ENCODE results near the gene WDFY1.

Gene WDFY1

GRCh38 chr2:223835701-223836532 lies 109.2 kb downstream of the WDFY1 start:
- DNase-seq (ENCODE audit: low read depth) = peak; percentile 80
- peak overlapping the region; percentile 69 for H3K4me3 ChIP-seq (ENCODE audit: low read depth, low read length)
- TF ChIP-seq CTCF (IDR thresholded peaks at IDR 0.05; ENCODE audit: low read depth, low read length, missing control alignments) = no peak

GRCh38 chr2:223834431-223834830 lies 110.7 kb downstream of the WDFY1 start:
- no peak for TF ChIP-seq CTCF (IDR thresholded peaks at IDR 0.05; ENCODE audit: low read depth, low read length, missing control alignments)
- no peak overlapping the region for H3K4me3 ChIP-seq (ENCODE audit: low read depth, low read length)
- DNase-seq (ENCODE audit: low read depth) = no peak

DNA sequence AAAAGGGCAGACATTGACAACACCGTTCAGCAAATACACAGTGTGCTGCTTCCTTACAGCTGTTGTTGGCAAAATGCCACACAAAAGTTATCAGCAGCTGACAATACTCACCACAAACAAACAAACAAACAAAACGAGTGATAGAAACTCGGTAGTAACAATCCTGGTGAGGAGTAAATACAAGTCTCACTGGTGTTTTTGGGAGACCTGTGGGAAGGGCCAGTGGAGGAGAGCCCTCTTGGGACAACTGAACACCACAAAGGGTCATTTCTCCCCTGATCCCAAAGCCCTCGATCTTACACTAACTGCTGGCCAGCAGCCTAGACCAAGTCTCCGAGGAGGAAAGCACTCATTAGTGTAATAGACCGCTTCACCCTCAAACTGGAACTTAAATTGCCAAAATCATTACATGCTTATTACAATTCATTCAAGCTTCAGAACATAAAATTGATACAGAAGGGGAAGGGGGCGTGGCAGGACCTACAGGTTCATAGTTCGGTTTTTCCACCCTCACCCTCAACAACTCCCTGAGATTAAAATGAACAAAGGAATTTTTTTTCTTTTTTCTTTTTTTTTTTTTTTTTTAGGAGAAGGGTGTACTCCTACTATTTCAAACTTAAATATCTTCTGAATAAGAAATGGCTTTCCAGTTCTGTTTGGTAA lies 112.8 kb downstream of the WDFY1 start:
- H3K4me3 ChIP-seq (ENCODE audit: low read depth, low read length) = no peak overlapping the region
- no peak for DNase-seq (ENCODE audit: low read depth)
- no peak for TF ChIP-seq CTCF (IDR thresholded peaks at IDR 0.05; ENCODE audit: low read depth, low read length, missing control alignments)

- no peak for TF ChIP-seq CTCF (IDR thresholded peaks at IDR 0.05; ENCODE audit: low read depth, low read length, missing control alignments)
- DNase-seq (ENCODE audit: low read depth) = no peak
Observed at GRCh38 chr2:223829128-223829527, 116.0 kb downstream of the WDFY1 start.

DNA sequence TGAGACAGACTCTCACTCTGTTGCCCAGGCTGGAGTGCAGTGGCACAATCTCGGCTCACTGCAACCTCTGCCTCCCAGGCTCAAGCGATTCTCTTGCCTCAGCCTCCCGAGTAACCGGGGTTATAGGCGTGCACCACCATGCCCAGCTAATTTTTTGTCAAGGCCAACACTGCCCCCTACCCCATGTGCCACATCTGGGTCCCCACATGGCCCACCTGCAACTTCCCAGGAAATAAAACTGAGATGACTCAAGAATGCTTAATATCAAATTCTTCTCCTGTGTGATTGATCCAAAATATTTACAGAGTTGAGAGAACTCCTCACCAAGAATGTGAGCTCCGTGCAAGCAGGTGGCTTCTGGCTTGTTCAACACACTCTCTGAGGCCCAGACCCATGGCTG lies 116.8 kb downstream of the WDFY1 start:
- TF ChIP-seq CTCF (IDR thresholded peaks at IDR 0.05; ENCODE audit: low read depth, low read length, missing control alignments) = no peak
- DNase-seq (ENCODE audit: low read depth) = no peak
- H3K4me3 ChIP-seq (ENCODE audit: low read depth, low read length) = no peak overlapping the region

More at GRCh38 chr2:223829128-223829527, 116.0 kb downstream of the WDFY1 start:
- H3K4me3 ChIP-seq (ENCODE audit: low read depth, low read length) = no peak overlapping the region

DNA sequence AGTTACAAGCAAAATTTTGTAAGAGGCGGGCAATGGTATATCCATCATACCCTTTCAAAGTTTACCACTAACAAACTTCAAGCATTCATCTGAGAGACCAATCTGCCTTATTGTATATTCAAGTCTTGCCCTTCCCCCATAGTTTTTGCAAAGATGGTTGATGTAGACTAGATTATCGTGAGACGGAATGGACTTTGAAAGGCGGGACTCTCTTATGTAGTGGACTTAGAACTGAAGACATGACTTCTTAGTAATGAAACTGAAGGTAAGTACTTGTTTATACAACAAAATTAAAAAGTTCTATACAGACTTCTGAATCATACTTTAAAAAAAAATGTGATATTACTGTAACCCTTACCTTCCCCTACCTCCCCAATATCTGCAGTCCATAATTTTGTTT lies 118.1 kb downstream of the WDFY1 start:
- H3K4me3 ChIP-seq (ENCODE audit: low read depth, low read length) = no peak overlapping the region
- TF ChIP-seq CTCF (IDR thresholded peaks at IDR 0.05; ENCODE audit: low read depth, low read length, missing control alignments) = no peak
- no peak for DNase-seq (ENCODE audit: low read depth)

Data from GM12864 (cell line).